HG03442 (cell line): ENCODE data around the gene APOA1.

Experiments
- ATAC-seq: cut with Tn5 transposase; IDR thresholded peaks from one replicate; pipeline ENCODE4 v1.9.1; 2021; ENCODE audit warnings: mild to moderate bottlenecking, moderate library complexity; ENCODE audit not compliant: unreplicated experiment

APOA1 gene

GRCh38 chr11:116859175-116859574 is 21.8 kb upstream of the APOA1 start:
- ATAC-seq = no peak

- no peak for ATAC-seq
Measured at GRCh38 chr11:116857936-116858335, 20.5 kb upstream of the APOA1 start.

GRCh38 chr11:116857316-116857715 is 19.9 kb upstream of the APOA1 start:
- ATAC-seq = no peak

DNA sequence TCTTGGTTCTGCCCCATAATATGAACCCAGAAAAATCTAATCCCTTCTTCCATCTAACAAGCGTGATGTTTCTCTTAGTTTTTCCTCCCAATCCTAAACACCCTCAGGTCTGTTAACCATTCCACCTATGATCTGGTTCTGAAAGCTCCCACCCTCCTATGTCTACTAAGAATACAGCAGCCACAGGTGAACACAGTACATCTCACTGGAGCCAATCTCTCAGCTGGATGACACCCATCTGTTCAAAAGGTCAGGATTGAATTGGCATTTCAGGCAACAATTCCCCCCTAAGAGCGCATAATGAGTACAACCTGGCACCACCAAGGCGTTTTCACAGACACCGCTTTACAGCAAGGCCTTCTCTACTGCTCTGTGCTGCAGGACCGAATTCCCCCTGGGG is 19.0 kb upstream of the APOA1 start:
- ATAC-seq = no peak

GRCh38 chr11:116855413-116855812 is 18.0 kb upstream of the APOA1 start:
- ATAC-seq = no peak

DNA sequence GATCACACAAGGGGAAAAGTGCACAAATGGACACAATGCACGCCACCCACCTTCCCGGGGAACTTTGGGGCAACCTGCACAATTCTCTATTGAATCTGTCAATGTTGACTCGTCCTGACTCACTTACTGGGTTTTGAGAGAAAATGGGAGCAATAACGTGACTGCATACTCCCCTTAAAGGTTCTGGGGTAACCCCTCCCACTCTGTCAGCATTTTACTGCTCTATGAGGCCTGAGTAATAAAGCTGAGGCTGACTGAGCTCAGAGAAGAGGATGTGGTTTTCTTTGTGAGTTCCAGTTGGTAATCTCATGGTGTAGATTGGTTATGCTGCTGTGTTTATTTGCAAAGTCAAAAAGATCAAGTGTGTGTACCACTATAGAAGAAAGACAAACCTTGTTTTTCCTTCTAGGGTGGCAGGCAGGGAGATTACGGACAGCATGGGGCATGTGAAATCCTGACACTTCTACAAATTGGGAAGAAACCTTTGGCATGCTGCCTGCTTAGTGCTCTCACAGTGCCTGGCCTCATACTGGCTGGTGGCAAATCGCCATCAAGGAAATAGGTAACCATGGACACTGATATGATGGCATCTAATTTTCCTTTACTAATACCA is 16.1 kb upstream of the APOA1 start:
- peak; percentile 97 for ATAC-seq

DNA sequence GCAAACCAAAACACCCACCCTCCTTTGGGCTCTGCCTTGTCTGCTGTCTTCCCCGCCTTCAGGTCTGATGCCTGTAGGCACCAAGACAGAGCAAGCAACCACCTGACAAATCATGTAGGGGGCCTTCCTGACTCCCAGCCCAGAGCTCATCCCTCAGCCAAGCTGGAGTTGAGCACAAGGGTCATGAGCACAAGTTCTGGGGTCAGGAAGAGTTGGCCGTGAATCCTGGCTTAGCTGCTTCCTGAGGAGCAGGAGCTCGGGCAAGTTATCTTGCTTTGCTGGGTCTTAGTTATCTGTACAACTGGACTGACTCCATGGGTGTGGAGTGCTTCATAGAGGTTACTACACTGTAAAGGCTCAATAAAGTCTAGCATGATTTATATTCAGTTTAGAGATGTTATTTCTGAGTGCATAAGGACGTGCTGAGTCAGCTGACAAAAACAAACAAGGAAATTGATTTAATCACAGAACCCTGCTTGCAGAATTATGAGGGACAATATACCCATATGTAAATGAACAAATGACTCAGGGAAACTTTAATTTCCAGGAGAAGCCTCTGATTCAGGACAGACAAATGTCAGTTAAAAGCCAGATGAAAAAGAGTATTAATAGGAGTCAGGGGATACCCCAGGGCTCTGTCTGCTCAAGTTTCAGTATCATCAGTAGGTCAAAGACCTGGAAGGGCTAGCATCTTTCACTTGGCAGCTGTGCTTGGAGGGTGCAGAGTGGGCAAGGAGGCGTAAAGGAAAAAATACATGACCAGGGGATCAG is 15.0 kb upstream of the APOA1 start:
- ATAC-seq = no peak

- no peak for ATAC-seq
Measured at GRCh38 chr11:116851626-116852025, 14.2 kb upstream of the APOA1 start.

GRCh38 chr11:116849486-116849885 is 12.1 kb upstream of the APOA1 start:
- ATAC-seq = no peak

DNA sequence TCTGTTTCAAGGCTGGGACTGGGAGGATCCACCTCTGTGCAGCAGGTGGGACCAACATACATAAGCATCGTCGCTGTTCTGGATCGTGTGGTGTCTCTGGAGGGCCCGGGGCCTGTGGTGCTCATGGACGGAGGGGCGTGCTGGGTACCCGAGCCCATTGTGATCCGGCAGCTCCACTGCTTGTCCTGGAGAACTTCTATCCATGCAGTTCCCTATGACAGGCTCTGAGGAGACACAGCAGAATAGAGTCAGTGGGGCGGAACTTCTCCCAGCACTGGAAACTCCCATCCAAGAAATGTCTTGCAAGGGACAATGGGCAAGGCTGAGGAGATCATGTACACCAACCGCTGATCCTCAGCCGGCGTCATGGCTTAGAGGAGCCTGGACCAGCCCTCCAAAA is 11.6 kb upstream of the APOA1 start:
- no peak for ATAC-seq

GRCh38 chr11:116847612-116848011 is 10.2 kb upstream of the APOA1 start:
- ATAC-seq = no peak

GRCh38 chr11:116844722-116845121 is 7.3 kb upstream of the APOA1 start:
- no peak for ATAC-seq

GRCh38 chr11:116843661-116844060 is 6.2 kb upstream of the APOA1 start:
- no peak for ATAC-seq

DNA sequence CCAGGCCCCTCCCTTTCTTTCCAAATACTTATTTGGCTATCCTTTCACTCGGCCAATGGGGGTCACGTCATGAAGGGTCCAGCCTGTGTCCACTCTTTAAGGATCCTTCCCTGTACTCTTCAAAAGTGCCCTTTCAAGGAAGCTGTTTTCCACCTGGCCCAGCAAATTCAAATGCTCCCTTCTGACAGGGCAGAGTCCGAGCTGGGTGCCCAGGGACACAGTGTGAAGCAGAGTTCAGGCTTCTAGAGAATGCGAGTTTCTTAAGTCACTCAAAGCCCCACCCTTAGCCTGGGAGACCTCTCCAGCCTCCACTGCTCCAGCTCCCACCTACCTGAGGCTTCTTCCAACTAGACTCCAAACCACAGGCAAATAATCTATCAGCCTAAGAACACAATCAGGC is 5.5 kb upstream of the APOA1 start:
- no peak for ATAC-seq

DNA sequence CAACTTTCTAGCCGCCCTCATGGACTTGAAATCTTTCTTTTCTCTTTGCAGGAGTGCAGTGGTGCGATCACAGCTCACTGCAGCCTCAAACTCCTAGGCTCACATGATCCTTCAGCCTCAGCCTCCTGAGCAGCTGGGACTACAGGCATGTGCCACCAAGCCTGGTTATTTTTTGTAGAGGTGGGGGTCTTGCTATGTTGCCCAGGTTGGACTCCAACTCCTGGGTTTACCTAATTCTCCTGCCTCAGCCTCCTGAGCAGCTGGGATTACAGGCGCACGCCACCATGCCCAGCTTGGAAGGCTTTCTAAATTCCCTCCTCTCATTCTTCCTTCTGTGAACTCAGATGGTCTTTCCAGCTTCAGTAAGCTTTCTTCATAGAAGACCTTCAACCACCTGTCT is 4.7 kb upstream of the APOA1 start:
- ATAC-seq = no peak

- ATAC-seq = no peak
Measured at GRCh38 chr11:116840746-116841296, 3.4 kb upstream of the APOA1 start.

DNA sequence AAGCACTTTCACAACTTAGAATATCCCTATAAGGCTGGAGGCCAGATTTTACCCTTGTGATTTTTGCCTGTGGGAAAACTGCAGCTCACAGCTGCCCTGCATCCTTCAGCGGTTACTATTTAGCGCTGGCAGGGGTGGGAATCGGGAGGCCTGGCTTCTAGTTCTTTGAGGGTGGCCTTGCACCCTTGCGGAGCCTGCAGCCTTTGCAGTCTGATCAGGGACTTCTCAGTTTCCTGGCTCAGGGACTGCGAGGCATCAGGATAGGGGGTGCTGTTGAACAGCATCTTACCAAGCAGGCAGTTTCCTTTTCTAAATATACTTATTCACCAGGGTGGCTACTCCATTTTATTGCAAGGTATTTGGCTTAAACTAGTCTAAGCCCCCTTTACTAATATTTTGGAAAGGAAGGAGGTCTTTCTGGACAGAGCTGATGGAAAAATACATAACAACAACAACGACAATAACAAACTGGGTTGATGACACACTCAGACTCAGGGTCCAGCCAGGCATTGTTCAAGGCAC is 2.9 kb upstream of the APOA1 start:
- no peak for ATAC-seq

GRCh38 chr11:116838321-116839084 is 1.1 kb upstream of the APOA1 start:
- no peak for ATAC-seq

DNA sequence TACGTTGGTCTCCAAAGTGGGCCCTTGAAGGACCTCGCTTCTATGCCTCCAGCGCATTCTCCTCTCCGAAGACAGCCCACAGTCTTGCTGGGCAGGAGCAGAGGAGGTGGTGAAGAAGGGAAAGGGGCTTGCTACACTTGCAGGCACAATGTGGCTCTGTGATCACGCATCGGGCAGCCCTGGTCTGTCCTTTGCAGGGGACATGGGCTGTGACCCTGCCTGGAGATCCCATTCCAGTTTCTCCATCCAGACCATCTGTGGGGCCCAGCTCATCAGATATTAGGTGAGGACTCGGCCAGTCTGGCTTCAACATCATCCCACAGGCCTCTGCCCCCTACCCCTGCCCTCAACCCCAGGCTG is 810 bp downstream of the APOA1 start:
- ATAC-seq = no peak

GRCh38 chr11:116835791-116836631 is 1.4 kb downstream of the APOA1 start:
- peak; percentile 80 for ATAC-seq
